ENCODE results near the gene XRCC3.

DNA sequence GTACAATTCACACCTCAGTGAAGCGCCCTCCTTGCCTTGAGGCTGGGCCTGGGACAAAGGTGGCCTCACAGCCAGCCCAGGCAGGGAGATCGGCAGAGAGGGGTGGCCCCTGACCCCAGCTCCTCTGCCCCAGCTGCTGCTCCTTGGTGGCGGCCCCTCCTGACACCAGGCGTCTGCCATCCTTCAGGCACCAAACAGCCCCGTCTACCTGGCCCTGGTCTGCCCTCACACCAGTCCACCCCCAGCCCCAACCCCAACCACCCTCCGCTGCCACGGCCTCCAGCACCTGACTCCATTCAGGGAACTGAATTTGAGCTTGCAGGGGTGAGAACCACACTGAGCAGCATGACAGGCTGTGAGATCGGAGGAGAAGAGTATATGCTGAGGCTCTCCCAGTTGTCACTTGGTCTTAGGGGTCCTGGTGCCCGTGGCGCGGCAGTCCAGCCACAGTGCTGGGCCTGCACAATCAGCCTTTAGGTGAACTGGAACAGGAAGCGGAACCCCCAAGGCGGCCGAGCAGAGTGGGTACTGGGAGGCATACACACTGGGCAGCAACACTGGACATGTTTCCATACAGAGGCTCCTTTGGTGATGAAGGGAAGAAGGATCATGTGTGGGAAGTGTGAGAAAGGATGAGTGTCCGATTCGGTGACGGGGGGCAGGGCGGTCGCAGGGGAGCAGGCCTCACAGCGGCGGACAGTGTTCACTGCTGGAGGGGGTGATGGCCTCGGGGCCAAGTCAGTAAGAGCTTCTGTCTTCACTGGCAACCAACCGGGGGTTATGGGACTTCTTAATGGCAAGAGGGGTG is 19.0 kb upstream of the XRCC3 start:
- no peak for TF ChIP-seq BHLHE40 (IDR thresholded peaks at IDR 0.05; ENCODE audit: borderline replicate concordance in 1 of 2, low read depth in 2 of 2, low read length in 1 of 2)
- TF ChIP-seq, protein P1, sequence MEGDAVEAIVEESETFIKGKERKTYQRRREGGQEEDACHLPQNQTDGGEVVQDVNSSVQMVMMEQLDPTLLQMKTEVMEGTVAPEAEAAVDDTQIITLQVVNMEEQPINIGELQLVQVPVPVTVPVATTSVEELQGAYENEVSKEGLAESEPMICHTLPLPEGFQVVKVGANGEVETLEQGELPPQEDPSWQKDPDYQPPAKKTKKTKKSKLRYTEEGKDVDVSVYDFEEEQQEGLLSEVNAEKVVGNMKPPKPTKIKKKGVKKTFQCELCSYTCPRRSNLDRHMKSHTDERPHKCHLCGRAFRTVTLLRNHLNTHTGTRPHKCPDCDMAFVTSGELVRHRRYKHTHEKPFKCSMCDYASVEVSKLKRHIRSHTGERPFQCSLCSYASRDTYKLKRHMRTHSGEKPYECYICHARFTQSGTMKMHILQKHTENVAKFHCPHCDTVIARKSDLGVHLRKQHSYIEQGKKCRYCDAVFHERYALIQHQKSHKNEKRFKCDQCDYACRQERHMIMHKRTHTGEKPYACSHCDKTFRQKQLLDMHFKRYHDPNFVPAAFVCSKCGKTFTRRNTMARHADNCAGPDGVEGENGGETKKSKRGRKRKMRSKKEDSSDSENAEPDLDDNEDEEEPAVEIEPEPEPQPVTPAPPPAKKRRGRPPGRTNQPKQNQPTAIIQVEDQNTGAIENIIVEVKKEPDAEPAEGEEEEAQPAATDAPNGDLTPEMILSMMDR (IDR thresholded peaks at IDR 0.05 in 2 of 3, conservative IDR thresholded peaks at IDR 0.05 in 1 of 3; ENCODE audit: control insufficient read depth in 2 of 3, extremely low read depth in 1 of 3, insufficient read depth in 1 of 3, low read depth in 3 of 3, low read length in 3 of 3) = no peak
- TF ChIP-seq FOXM1 (IDR thresholded peaks at IDR 0.05; ENCODE audit: low read depth, low read length) = no peak
- no peak for TF ChIP-seq ETV6 (conservative IDR thresholded peaks at IDR 0.05 in 1 of 2, IDR thresholded peaks at IDR 0.05 in 1 of 2; ENCODE audit: borderline replicate concordance in 1 of 2, low read depth in 1 of 2)
- no peak for TF ChIP-seq IKZF1 (conservative IDR thresholded peaks at IDR 0.05)
- no peak for TF ChIP-seq CHD4 (IDR thresholded peaks at IDR 0.05)
- TF ChIP-seq, protein P2, sequence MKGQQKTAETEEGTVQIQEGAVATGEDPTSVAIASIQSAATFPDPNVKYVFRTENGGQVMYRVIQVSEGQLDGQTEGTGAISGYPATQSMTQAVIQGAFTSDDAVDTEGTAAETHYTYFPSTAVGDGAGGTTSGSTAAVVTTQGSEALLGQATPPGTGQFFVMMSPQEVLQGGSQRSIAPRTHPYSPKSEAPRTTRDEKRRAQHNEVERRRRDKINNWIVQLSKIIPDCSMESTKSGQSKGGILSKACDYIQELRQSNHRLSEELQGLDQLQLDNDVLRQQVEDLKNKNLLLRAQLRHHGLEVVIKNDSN (IDR thresholded peaks at IDR 0.05; ENCODE audit: borderline replicate concordance, extremely low read length, insufficient read depth, low read depth, low read length) = no peak
- TF ChIP-seq SPI1 (IDR thresholded peaks at IDR 0.05; ENCODE audit: borderline replicate concordance, insufficient read depth, low read depth, low read length) = no peak
- no peak for TF ChIP-seq NRF1 (conservative IDR thresholded peaks at IDR 0.05; ENCODE audit: low read depth, low read length)
